Common myeloid progenitor, CD34-positive (primary cell): ENCODE results near the gene ELP5.

Experiments
- CTCF ChIA-PET: fragments of 350-600 bp; sonication (Branson Sonifier 250); formaldehyde crosslinking; loops from one replicate; lab custom pipeline; 2021; ENCODE audit warnings: antibody characterized with exemption; lab: Charles Lee
- POLR2A ChIA-PET: fragments of 350-600 bp; sonication (Branson Sonifier 250); formaldehyde crosslinking; loops from one replicate; lab custom pipeline; 2021; ENCODE audit warnings: antibody characterized with exemption; lab: Charles Lee
- DNase-seq, 3 donors: peaks; one replicate each; pipeline versions ENCODE4 v3.0.0 to v3.0.0-alpha.2; 2013
- H3K27ac ChIP-seq, 2 experiments: 1 replicate in 1 of 2; 2 replicates in 1 of 2; pipeline ENCODE4 v1.7.0; 2013; ENCODE audit warnings: inconsistent platforms in 2 of 2, low read length in 2 of 2, mild to moderate bottlenecking in 2 of 2, low read depth in 1 of 2, moderate library complexity in 1 of 2; ENCODE audit not compliant: severe bottlenecking in 2 of 2, insufficient read depth in 1 of 2, poor library complexity in 1 of 2
- H3K27me3 ChIP-seq, 5 experiments: replicated peaks in 2 of 5; 1 replicate in 3 of 5; 2 replicates in 2 of 5; pipeline versions ENCODE4 v1.6.1 to v1.7.0; 2013; ENCODE audit warnings: low read length in 4 of 5, mild to moderate bottlenecking in 2 of 5, moderate library complexity in 2 of 5, inconsistent platforms in 1 of 5; ENCODE audit not compliant: insufficient read depth in 5 of 5, control insufficient read depth in 4 of 5
- H3K36me3 ChIP-seq, 4 experiments: 1 replicate in 2 of 4; 2 replicates in 2 of 4; pipeline versions ENCODE4 v1.6.1 to v1.7.0; 2013; ENCODE audit warnings: low read length in 3 of 4, control low read depth in 1 of 4, mild to moderate bottlenecking in 1 of 4; ENCODE audit not compliant: control insufficient read depth in 4 of 4, insufficient read depth in 4 of 4
- H3K4me1 ChIP-seq, 4 experiments: 1 replicate in 3 of 4; 2 replicates in 1 of 4; pipeline versions ENCODE4 v1.6.1 to v1.7.1; 2013; ENCODE audit warnings: low read length in 3 of 4, mild to moderate bottlenecking in 3 of 4, control low read depth in 1 of 4, inconsistent platforms in 1 of 4, moderate library complexity in 1 of 4; ENCODE audit not compliant: control insufficient read depth in 4 of 4, insufficient read depth in 4 of 4; ENCODE audit errors: control extremely low read depth in 1 of 4
- H3K4me3 ChIP-seq, 7 experiments: 1 replicate in 4 of 7; 2 replicates in 3 of 7; pipeline versions ENCODE4 v1.5.1 to v1.7.0; 2013; ENCODE audit warnings: mild to moderate bottlenecking in 7 of 7, low read length in 6 of 7, moderate library complexity in 6 of 7, inconsistent platforms in 2 of 7, low read depth in 2 of 7, control low read depth in 1 of 7; ENCODE audit not compliant: insufficient read depth in 4 of 7, control insufficient read depth in 1 of 7; ENCODE audit errors: extremely low read depth in 1 of 7
- H3K9me3 ChIP-seq, 5 experiments: 1 replicate in 4 of 5; 2 replicates in 1 of 5; pipeline versions ENCODE4 v1.6.1 to v1.7.1; 2013; ENCODE audit warnings: low read length in 4 of 5, mild to moderate bottlenecking in 2 of 5, inconsistent platforms in 1 of 5, low read depth in 1 of 5, moderate library complexity in 1 of 5; ENCODE audit not compliant: control insufficient read depth in 4 of 5, insufficient read depth in 2 of 5; ENCODE audit errors: control extremely low read depth in 1 of 5
- WGBS: methylation state at CpG from one replicate; pipeline ENCODE4 v1.1.5; 2013; ENCODE audit not compliant: insufficient coverage; 5-methylcytosine and 5-hydroxymethylcytosine counted together

The ELP5 gene

GRCh38 chr17:7296189-7296861, 44.3 kb downstream of the ELP5 start:
- Histone ChIP-seq H3K9me3 (no peaks in the 10 kb centered on the region), H3K27ac (no peak overlapping the region), H3K36me3 (no peaks in the 10 kb centered on the region), H3K4me1 (peaks cover 0 to 26% (median 24%) of the 10 kb centered on the region in 4 experiments), H3K4me3 (peak overlapping the region in 2 of 7 experiments; percentile 13 to 20), H3K27me3 (peaks cover 0 to 43% (median 14%) of the 10 kb centered on the region in 5 experiments)
- peak; percentile 62 to 65 (median 64) for DNase-seq
- ChIA-PET POLR2A (interaction anchor here (0.5 to 1.1 kb wide), 3 partner anchors 12 to 75 kb away, joined by 3 to 5 read pairs (median 3); no protein-coding TSS in a partner anchor), CTCF (interaction anchor here (0.6 to 4.4 kb wide), 23 partner anchors 9 to 251 kb away, joined by 3 to 65 read pairs (median 4); partner anchors contain the start of genes ACADVL, DLG4 and SLC2A4)
- WGBS: 6% methylated on average over 47 of the region's 51 CpGs

- ChIA-PET CTCF (interaction anchor here (1.4 to 2.9 kb wide), 2 partner anchors 8 to 43 kb away, joined by 3 to 17 read pairs; no protein-coding TSS in a partner anchor), POLR2A (interaction anchor here (0.7 kb wide), 2 partner anchors 33 to 83 kb away, joined by 3 to 4 read pairs; no protein-coding TSS in a partner anchor)
- Histone ChIP-seq H3K4me3 (no peak overlapping the region), H3K27me3 (no peaks in the 10 kb centered on the region), H3K36me3 (peaks cover 0 to 4% (median 0%) of the 10 kb centered on the region in 4 experiments), H3K27ac (no peak overlapping the region), H3K9me3 (no peaks in the 10 kb centered on the region), H3K4me1 (peaks cover 1 to 11% (median 4%) of the 10 kb centered on the region in 4 experiments)
- WGBS: 96% methylated on average over 3 of the region's 7 CpGs
- DNase-seq: no peak
Observed at GRCh38 chr17:7304179-7304578, 52.2 kb downstream of the ELP5 start.

GRCh38 chr17:7306911-7307685, 55.1 kb downstream of the ELP5 start, which contains the start of gene EIF5A:
TSS of gene EIF5A (plus strand) at chr17:7307628. CDS start at chr17:7309636, 2,008 bp downstream.
- CTCF ChIA-PET: interaction anchor here (2.9 kb wide), 1 partner anchor 11 kb away, joined by 17 read pairs; no protein-coding TSS in a partner anchor
- 0% methylated on average over 52 of the region's 64 CpGs for WGBS
- H3K27ac ChIP-seq: peak within 1 kb of the TSS; percentile 85 to 96
- POLR2A ChIA-PET: no interaction called here
- peaks cover 15 to 31% (median 23%) of the 10 kb centered on the region in 4 experiments for H3K36me3 ChIP-seq
- peaks cover 9 to 27% (median 20%) of the 10 kb centered on the region in 4 experiments for H3K4me1 ChIP-seq
- peak within 1 kb of the TSS; percentile 67 to 99 (median 87) for H3K4me3 ChIP-seq
- no peaks in the 10 kb centered on the region for H3K9me3 ChIP-seq
- no peaks in the 10 kb centered on the region for H3K27me3 ChIP-seq
- DNase-seq: peak; percentile 100

- no peaks in the 10 kb centered on the region for H3K9me3 ChIP-seq
Observed at GRCh38 chr17:7307686-7308624, 55.9 kb downstream of the ELP5 start.

GRCh38 chr17:7308625-7309433, 56.8 kb downstream of the ELP5 start:
- ChIA-PET CTCF (interaction anchor here (1.0 to 2.4 kb wide), 5 partner anchors 11 to 28 kb away, joined by 3 to 13 read pairs (median 3); partner anchors contain the start of genes ACAP1 and NEURL4), POLR2A (interaction anchor here (0.6 to 2.0 kb wide), 2 partner anchors 21 to 224 kb away, joined by 3 to 4 read pairs; partner anchors contain the start of gene NEURL4)
- Histone ChIP-seq H3K4me3 (peak overlapping the region; percentile 67 to 99 (median 87)), H3K27me3 (no peaks in the 10 kb centered on the region), H3K4me1 (peaks cover 11 to 34% (median 22%) of the 10 kb centered on the region in 4 experiments), H3K27ac (peak overlapping the region; percentile 85 to 96), H3K9me3 (no peaks in the 10 kb centered on the region), H3K36me3 (peaks cover 17 to 47% (median 35%) of the 10 kb centered on the region in 4 experiments)
- WGBS: 0% methylated on average over 6 of the region's 14 CpGs
- peak; percentile 95 to 99 (median 99) for DNase-seq

More at GRCh38 chr17:7307686-7308624, 55.9 kb downstream of the ELP5 start:
- POLR2A ChIA-PET: interaction anchor here (0.6 to 2.0 kb wide), 2 partner anchors 11 to 22 kb away, joined by 3 to 4 read pairs; partner anchors contain the start of gene NEURL4
- peak; percentile 49 to 58 (median 54) for DNase-seq
- Histone ChIP-seq H3K4me1 (peaks cover 9 to 27% (median 21%) of the 10 kb centered on the region in 4 experiments), H3K36me3 (peaks cover 15 to 40% (median 29%) of the 10 kb centered on the region in 4 experiments), H3K27ac (peak overlapping the region; percentile 85 to 96), H3K27me3 (no peaks in the 10 kb centered on the region), H3K4me3 (peak overlapping the region; percentile 67 to 99 (median 87))
- under 1% methylated on average over 94 of the region's 104 CpGs for WGBS
- CTCF ChIA-PET: interaction anchor here (1.1 to 2.4 kb wide), 3 partner anchors 20 to 28 kb away, joined by 3 to 13 read pairs (median 4); partner anchors contain the start of genes ACAP1 and NEURL4
